Measurements from ENCODE around the gene MMP11. TPM values are rescaled to one million over a fixed set of nuclear protein-coding genes. Genes with fewer than 3 reads are reported as not detected.

MMP11 gene
- total and polyA plus RNA-seq, 11 donors, result 5.2 to 17.0 (median 10.4) TPM

GRCh38 chr22:23831261-23831660 lies 58.6 kb downstream of the MMP11 start:
- TF ChIP-seq POLR2A (IDR thresholded peaks at IDR 0.05) (no peak), CTCF (IDR thresholded peaks at IDR 0.05) (no peak)
- DNase-seq (peak in 1 of 5 donors; percentile 14), ATAC-seq (no peak)
- Histone ChIP-seq H3K4me1 (peaks cover 4 to 96% (median 55%) of the 10 kb centered on the region in 12 donors), H3K9me3 (no peaks in the 10 kb centered on the region), H3K27ac (peak overlapping the region in 10 of 12 donors; percentile 1 to 97 (median 90)), H3K36me3 (peaks cover 0 to 95% (median 40%) of the 10 kb centered on the region in 9 donors), H3K4me3 (no peak overlapping the region), H3K27me3 (no peaks in the 10 kb centered on the region)
- intact Hi-C loops (cut with DNase I), result loop anchor here in 1 of 10 donors (5.0 kb wide), 1 partner anchor 44 kb away; the partner anchor contains the start of gene SMARCB1
- WGBS, 4 donors, result 77 to 85% (median 78%) methylated on average over 6 to 8 of the region's 8 CpGs

GRCh38 chr22:23831781-23832180 lies 59.1 kb downstream of the MMP11 start:
- no peak overlapping the region for H3K4me3 ChIP-seq
- ATAC-seq (no peak), DNase-seq (peak in 3 of 5 donors; percentile 15 to 24 (median 20))
- no peaks in the 10 kb centered on the region for H3K9me3 ChIP-seq
- H3K27me3 ChIP-seq, result no peaks in the 10 kb centered on the region
- intact Hi-C loops (cut with DNase I), result loop anchor here in 1 of 10 donors (5.0 kb wide), 1 partner anchor 44 kb away; the partner anchor contains the start of gene SMARCB1
- H3K27ac ChIP-seq, result peak overlapping the region in 11 of 12 donors; percentile 46 to 99 (median 91)
- H3K4me1 ChIP-seq, result peaks cover 4 to 96% (median 54%) of the 10 kb centered on the region in 12 donors
- TF ChIP-seq POLR2A (IDR thresholded peaks at IDR 0.05) (no peak), CTCF (IDR thresholded peaks at IDR 0.05) (no peak)
- 51 to 77% (median 74%) methylated on average over 2 to 10 of the region's 10 CpGs for WGBS, 4 donors
- H3K36me3 ChIP-seq, result peaks cover 0 to 91% (median 35%) of the 10 kb centered on the region in 9 donors

- no peak overlapping the region for H3K4me3 ChIP-seq
- DNase-seq (peak in 4 of 5 donors; percentile 23 to 65 (median 48)), ATAC-seq (peak in 1 of 4 donors; percentile 8)
- peak overlapping the region; percentile 46 to 99 (median 90) for H3K27ac ChIP-seq
- no peaks in the 10 kb centered on the region for H3K27me3 ChIP-seq
- 52 to 58% (median 55%) methylated on average over 11 of the region's 11 CpGs for WGBS, 4 donors
- intact Hi-C loops (cut with DNase I), result loop anchor here in 1 of 10 donors (5.0 kb wide), 1 partner anchor 45 kb away; the partner anchor contains the start of gene SMARCB1
- no peaks in the 10 kb centered on the region for H3K9me3 ChIP-seq
- peaks cover 0 to 85% (median 29%) of the 10 kb centered on the region in 9 donors for H3K36me3 ChIP-seq
- H3K4me1 ChIP-seq, result peaks cover 4 to 95% (median 49%) of the 10 kb centered on the region in 12 donors
- TF ChIP-seq CTCF (IDR thresholded peaks at IDR 0.05), result no peak
- no peak for TF ChIP-seq POLR2A (IDR thresholded peaks at IDR 0.05)
Measured at GRCh38 chr22:23832226-23833016, 59.8 kb downstream of the MMP11 start.
